LHCN-M2 (cell line): Measurements from ENCODE around the gene FREM2. TPM values are rescaled to one million over a fixed set of nuclear protein-coding genes. Genes with fewer than 3 reads are reported as not detected.
A peak's percentile ranks its signal among the peaks of the same experiment; 100 is the strongest.

ENCODE experiments used
- DNase-seq: peaks from one replicate; pipeline ENCODE4 v3.0.0-alpha.2; 2012; ENCODE audit warnings: low read depth
- total RNA-seq: library from RNA; depleted of rRNA; stranded (reverse); fragments of >200 nt; gene quantifications from 2 replicates; pipeline ENCODE4 v1.2.3, GENCODE V29; 2014

FREM2 gene
- total RNA-seq, 1 experiment from 2014 or later: not detected

DNA sequence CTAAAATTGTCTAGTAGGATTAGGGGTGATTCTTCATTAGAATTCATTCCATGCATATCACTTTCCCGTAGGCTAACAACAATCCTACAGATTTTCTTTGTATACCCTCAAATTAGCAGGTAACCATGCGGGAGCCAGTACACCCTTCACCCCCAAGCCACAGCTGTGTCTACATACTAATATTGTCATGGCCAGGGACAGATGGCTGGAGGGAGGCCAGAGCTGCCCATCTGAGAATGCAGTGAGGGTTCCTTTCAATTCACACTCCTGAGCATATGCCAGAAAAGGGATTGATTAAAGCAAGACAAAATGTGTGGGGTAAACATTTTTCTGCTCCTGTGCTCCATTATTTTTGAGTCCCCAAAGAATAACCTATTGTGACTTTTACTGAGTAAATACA is 68.9 kb downstream of the FREM2 start:
- no peak for DNase-seq

DNA sequence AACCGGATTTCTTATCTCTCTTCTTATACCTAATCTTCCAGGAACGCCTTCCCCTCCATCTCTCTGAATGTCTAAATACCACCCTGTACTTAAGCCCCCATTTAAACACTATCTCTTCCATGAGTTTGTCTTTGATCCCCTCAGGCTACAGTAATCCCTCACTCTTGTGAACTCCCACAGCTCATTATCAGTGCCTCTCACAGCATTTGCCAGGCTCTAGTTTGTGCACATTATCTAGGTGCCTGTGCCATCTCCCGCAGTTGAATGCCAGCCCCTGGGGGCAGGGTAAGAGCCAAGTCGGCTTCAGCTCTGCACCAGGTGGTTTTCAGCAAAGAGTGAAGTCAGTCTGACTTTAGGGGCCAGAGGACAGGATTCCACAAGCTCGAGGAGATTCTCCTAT is 71.4 kb downstream of the FREM2 start:
- DNase-seq: no peak

DNA sequence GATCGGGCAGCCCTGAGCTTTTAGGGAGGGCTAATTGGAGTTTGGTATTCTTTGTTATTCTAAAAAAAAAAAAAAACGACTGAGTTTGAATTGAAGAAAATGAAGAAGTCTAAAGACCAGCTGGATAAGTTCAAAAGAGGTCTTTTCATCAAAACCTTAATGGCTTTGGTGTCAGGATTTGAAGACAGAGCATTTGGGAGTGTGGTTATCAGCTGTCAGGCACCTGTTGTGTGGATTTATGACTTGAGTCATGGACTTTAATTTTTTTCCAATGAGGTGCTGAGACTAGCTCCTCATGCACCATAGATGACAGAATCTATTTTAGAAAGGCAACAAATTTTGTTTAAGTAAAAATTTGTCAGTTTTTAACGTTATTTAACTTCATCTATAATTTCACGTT is 72.5 kb downstream of the FREM2 start:
- DNase-seq: peak; percentile 5

DNA sequence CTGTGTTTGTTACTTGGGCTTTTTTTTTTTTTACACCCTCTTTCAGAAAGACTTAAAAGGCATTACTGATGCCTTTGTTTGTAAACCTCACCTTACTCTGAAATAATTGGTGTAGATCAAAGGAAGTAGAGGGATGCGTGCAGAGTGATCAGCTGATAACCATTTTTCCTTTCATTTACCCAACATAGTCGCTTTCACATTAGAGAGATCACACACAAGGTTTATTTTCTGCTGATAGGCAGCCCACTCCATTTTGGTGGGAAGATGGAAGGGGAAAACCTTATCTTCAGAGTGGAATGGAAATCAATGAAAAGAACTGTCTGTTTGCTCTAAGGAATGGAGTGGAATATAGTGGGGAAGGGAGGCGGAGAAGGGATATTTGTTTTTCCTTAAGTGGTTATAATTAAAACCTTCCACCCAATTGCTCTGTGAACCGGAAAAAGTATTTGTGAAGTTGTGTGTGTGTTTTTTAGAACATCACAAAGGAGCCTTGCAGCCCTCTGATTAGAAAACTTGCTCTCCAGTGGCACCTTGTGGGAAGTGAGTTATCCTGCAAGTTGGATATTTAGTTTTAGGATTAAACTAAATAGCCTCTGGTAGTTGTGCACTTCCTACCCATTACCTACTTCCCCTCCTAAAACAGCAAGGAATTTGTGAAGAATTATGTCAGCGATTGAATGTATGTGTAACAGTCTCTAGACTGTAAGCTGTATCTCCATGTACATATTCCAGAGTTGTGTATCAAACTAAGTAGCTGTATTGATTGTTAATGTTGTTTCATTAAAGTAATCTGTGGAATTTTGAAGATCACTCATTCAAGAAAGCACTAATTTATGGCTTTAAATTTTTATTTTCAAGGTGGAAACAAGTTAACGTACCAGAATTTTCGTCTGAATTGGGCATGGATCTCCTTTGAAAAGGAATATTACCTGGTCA is 76.8 kb downstream of the FREM2 start:
- DNase-seq: peak; percentile 11

DNA sequence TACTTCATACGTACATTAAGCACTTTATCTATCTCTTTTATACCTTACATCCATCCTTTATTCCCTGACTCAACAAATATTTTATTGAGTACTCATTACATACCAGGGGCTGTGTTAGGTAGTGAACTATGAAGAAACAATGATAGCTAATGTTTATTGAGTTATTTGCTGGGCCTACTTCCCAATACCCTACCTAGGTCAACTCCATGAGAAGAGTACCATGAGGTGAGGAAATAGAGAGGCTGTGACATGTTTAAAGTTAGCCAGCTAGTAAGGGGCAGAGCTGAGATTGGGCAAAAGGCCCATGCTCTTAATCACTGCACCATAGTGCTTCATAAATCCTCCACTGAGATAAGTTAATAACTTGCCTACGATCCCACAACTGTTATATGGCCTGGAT is 79.9 kb downstream of the FREM2 start:
- no peak for DNase-seq

DNA sequence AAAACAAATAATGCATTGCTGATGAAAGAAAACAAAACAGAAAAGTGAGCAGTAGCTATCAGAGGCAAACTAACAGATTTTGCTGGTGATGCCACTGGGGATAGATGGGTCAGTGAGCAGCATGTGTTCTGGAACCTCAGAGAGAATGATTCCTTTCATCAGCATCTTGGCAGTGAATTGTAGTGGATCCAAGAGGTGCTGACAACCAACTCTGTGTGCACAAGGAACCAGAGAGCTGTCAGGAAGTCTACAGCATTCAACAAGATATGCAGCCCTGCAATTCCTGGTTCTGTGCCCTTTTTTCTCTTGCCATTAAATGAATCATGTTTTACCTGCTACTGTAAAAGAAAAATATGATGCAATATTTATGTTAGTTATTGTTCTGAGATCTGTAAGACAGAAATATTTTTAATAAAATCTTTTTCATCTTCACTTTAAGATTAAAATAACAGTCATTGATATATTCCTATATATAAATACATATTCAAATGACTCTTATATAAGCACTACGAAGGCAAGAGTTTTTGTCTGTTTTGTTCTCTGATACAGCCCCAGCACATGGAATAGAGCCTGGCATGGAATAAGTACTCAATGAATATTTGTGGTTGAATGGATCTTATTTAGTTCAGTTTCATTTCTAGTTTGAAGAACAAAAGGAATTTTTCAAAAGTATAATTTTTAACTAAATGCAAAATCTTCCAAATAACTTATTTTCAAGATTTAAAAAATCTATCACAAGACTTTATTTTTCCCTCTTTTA is 80.8 kb downstream of the FREM2 start:
- no peak for DNase-seq

DNA sequence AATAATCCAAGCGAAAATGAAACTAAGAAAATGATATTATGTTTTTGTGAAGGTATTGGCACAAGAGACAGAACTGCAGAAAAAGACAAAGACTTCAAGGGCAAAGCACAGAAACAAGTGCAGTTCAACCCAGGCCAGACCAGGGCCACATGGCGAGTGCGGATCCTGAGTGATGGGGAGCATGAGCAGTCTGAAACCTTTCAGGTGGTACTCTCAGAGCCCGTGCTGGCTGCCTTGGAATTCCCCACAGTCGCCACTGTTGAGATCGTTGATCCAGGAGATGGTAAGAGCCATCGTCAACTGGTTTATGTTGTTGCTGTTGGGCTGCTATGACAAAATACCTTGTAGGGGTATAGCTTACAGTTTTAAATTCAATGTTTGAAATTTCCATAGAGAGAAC is 82.6 kb downstream of the FREM2 start:
- no peak for DNase-seq

DNA sequence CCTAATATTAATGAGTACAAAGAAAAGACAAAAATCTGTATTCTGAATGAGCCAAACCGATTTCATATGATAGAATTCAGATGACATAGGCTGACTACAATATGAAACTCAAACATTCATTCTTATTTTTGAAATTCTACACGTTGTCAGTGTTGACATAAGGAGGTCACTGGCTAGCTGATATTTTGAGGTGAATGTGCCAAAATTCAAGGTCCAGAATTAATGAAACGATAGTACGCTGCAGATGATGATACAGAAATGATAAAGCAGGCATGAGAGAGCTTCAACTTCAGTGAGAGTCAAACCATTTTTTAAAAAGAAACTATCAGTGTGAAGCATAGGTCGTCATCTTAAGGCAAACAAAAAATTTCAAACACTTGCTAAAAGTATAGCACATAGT is 88.2 kb downstream of the FREM2 start:
- DNase-seq: no peak

DNA sequence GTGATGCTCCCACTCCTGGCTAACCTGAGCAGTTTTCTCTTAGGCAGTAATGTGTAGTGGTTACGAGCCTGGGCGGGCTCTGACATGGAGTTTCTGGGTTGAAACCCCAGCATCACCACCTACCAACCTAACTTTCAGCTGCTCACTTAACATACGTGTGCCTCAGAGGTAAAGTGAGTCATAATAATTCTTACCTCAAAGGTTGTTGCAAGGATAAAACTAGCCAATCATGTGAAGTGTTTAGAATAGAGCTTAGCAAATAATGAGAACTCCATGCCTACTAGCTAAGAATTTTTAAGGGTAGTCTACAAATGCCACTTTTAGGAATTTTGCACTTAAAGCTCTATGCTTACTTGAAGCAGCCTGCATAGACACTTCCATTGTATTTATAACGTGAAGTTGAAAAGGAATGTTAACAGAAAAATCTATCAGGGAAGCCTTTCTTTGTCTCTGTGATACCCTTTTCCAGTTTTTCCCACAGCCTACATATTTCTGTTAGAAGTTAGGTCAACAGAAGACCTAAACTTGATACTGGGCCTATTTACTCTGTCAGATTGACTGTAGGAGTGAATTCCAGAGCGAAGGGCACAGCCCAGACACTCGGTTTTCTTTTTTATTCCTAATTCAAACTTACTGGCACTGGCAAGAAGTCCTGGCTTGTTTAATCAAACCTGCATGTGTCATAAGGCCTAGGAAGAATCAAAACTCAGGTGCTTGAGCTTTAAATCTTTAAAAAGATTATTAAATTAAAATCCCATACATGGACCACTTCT is 90.7 kb downstream of the FREM2 start:
- no peak for DNase-seq

DNA sequence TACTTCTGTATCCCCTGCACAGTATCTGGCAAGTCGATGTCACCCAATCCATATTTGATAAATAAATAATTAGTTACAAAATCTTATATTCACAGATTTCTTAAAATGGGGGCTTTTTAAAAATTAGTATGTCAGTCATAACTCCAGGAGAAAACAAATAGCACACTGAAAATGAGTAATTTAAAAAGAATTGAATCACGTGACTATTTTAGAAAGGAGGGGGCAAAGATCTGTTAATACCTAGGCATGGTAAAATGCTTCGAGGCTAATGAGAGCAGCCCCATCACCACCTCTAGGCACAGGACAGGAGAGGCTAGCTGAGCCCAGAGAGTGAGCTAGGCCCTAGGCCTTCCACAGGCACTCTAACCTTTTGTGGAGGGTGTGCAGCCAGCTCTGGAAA is 94.7 kb downstream of the FREM2 start:
- no peak for DNase-seq

DNA sequence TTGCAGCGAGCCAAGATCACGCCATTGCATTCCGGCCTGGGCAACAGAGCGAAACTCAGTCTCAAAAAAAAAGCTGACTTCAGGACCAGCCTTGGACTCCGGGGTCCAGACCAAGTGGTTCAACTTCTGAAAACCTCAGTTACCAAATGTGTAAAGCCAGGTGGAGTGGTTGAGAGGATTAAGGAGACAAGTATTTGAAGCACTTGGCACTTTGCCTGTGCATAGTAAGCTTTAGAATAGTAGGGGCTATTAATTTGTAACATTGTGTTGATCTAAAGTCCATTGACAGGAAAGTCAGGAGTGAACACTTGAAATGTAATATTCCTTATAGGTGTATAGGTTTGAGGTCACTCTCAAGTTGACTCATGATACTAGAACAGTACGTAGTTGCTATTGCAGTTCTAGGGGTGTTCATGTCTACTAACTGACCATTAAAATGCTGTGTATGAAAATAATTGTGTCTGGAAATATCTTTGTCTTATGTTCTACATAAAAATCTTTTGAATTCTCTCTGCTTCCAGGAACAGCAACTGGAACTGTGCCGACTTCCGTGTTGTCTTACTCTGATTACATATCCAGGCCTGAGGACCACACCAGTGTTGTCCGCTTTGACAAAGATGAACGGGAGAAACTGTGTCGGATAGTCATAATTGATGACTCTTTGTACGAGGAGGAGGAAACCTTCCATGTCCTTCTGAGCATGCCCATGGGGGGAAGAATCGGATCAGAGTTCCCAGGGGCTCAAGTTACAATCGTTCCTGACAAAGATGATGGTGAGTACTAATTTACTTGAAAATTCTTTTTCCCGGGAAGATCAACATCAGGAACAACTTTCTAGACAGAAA is 97.4 kb downstream of the FREM2 start:
- no peak for DNase-seq

DNA sequence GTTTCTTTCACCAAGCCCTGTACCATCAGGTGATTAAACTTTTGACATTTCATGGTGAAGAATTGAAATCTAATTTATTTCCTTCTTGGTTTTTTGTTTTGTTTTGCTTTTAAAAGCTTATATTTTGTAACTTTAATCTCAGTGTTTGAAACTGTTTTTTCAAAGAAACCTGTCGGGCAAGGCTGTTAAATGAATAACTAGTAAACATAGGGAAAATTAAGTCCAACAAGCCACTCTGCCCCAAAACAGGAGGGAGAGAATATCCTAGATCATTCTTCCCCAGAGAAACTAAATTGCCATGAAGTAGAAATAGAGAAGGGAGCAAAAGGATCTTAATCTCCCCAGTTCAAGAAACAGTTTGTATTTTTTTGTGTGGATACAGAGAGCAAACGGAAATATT is 98.2 kb downstream of the FREM2 start:
- no peak for DNase-seq

DNA sequence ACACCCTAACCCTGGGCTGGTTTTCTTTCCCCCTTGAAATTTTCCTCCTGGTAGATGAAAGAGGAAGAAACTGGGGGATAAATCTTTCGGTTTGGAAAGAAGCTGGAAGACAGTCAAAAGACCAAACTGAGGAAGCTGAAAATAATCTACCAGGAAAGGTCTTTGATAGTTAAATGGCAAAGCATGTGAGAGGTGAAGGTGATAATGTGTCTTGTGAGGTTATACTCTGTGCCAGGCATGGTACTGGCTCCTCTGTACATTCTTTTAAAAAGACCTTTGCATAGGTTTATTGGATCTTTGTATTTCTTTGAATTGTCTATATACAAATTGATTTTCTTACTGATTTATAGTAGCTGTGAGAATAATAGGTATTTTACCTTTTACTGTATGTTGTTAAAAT is 98.6 kb downstream of the FREM2 start:
- DNase-seq: no peak

DNA sequence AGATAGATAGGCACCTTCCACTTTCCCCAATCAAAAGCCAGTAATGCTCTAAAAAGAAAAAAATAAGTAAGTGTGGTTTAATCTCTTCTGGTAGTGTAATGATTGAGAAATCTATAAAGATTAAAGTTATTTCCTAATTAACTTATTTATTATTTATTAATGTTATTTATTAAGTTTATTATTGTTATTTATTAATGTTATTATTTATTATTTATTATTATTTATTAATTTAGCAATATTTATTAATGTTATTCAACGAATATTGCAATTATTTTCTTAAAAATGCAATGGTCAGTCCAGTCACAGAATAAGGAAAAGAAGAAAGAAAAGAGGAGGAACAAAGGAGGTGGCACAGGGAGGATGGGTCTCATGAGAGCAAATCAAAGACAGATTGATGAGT is 100.7 kb downstream of the FREM2 start:
- no peak for DNase-seq

DNA sequence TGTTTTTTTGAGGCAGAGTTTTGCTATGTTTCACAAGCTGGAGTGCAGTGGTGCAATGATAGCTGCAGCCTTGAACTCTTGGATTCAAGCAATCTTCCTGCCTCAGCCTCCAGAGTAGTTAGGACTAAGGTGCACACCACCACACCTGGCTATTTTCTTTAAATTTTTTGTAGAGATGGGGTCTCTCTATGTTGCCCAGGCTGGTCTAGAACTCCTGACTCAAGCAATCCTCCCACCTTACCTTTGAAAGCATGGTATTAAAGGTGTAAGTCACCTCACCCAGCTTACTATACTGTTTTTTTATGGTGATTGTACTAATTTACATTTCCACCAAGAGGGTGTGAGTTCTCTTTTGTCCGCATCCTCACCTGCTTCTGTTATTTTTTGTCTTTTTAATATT is 110.0 kb downstream of the FREM2 start:
- DNase-seq: no peak

DNA sequence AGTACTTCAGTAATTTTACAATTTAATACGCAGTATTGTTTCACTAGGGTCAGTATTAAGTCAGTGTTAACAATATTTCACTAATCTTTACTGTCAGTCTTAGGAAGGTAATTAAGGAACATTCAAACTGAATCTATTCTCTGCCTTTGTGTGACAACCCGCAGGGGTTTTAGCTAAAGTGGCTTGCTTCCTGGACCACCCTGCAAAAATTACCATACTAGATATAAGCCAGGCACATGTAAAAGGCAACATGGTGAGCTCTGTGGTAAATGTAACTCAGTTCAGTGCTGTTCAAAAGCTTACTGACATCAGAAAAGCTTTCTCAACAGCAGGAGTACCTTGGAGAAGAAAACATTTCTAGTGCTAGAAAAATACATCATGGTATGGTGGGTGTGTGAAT is 116.7 kb downstream of the FREM2 start:
- DNase-seq: no peak

DNA sequence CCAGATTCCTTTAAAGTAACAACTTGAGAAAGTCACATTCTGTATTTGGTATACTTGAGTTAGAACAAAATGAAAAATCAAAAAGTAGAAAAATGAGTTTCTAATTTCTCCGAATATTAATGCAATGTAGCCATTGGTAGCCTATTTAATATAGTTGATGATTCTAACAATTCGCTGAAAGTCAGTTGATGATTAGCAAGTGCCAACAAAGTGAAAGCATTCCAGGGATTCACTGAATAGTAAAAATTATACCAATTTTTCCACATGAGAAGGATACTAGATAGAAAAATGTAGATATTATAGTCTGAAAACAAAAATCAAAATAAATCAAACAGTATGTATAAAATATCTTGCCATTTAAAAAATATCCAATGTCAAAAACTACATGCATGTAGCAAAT is 117.2 kb downstream of the FREM2 start:
- DNase-seq: no peak

DNA sequence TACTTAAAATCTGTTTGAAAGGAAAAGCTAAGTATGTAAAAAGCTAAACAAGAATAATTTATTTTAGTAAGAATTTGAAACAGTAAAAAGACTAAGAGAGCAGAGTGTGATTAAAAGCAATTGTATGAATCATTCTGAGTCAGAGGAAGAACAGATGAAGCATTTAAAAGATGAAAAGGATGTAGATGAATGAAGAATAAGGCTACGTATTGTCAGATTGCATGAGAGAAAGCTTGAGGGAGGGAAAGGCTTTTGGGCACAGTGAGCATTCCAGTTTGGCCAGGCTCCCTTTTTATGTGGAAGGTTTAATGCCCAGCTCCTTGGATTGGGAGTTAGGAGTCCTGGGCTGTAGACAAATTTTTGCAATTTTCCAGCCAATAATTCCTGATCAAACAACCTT is 117.7 kb downstream of the FREM2 start:
- DNase-seq: peak; percentile 14

DNA sequence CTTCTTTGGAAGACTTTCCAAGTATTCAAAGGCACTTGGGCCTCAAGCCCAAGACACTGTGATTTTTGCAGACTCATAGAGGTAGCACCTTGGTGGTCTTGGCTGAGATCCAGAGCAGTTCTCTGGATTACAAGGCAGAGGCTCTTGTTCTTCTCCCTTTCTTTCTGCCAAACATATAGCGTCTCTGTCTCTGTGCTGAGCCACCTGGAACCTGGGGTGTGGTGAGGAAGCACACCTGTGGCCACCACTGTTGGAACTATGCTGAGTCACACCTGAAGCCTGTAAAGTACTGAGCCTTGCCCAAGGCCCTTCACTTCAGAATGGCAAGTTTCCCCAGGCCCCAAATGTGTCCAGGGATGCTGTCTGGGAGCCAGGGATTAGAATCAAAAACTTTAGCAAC is 127.5 kb downstream of the FREM2 start:
- DNase-seq: no peak

DNA sequence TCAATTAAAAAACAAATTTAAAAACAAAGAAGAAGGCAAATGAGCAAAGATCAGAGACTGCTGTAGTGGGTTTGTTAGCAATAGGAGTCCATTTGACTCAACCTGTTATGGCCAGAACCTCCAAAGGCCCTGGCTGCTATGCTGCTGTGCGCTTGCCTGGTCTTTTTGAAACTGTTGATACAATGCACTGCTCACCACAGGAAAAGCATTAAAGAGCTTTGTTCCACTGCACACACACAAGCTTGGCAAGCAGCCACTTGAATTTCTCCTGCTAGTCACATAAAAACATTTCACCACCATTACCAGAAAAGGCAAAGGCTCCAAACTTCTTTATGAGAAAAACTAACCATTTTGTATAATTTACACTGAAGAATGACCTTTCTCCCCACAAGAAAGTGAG is 132.2 kb downstream of the FREM2 start:
- DNase-seq: no peak

DNA sequence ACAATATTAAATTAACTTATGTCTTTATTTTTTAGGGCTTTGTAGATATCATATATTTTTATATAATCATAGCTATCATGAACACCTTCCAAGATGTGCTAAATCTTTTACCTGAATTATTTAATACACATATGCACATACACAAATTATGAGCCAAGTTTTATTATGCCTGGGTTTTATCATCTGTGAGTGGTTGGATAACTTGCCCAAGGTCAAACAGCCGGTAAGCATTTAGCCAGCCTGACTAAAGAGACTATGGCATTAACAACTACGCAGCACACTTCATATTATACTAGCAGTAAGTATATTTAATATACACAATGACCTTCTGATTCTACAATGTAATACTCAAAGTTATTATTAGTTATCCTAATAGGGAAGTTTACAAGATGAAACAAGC is 132.7 kb downstream of the FREM2 start:
- no peak for DNase-seq
